IPS-NIHi7 (cell line): ENCODE data around the gene CDHR3.
"Not testable (repeated sequence)": the region's sequence is repeated elsewhere in the genome, so short reads cannot be mapped to it uniquely, and the experiment has no call there.

Experiments
- DNase-seq: peaks from one replicate; pipeline ENCODE4 v3.0.0; 2012; ENCODE audit warnings: mixed read lengths; ENCODE audit errors: extremely low spot score

The CDHR3 gene

GRCh38 chr7:105958012-105958411 is 5.1 kb upstream of the CDHR3 start:
- no peak for DNase-seq

DNA sequence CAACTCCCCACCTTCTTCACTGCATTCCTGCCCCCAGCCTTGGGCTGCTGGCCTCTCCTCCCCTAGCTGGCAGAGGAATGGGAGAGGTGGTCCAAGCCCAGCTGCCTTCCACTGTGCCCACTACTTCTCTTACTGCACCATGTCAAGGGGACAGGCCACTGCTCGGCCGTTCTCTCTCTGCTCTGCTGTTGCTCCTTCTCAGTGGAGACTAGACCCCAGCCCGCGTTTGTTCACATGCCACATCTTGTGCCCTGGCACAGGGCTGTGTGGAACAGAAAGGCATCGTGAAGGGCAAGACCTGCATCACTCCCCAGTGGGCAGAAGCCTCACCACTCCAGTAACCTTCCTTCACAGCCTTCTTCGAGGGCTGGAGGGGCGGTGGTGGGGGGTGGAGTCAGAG is 711 bp upstream of the CDHR3 start:
- DNase-seq = no peak

GRCh38 chr7:105971845-105972244 is 8.8 kb downstream of the CDHR3 start:
- no peak for DNase-seq

DNA sequence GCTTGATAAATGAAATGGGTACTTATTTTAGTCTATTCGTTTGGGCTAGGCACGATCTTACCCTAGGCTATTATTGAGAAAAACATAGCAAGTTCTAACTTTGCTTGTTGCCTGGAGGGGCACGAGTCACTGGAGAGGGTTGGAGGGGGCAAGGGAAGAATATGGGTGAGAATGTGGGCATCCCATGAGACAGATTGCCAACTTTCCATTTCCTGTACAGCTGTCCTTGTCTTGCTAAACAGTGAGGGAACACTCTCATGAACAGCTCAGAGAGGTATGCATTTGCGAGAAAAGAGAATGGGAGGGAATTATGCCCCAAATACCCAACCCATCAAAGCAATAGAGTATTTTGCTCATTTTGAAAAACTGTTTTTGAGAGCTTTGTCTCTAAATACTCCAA is 9.2 kb downstream of the CDHR3 start:
- no peak for DNase-seq

DNA sequence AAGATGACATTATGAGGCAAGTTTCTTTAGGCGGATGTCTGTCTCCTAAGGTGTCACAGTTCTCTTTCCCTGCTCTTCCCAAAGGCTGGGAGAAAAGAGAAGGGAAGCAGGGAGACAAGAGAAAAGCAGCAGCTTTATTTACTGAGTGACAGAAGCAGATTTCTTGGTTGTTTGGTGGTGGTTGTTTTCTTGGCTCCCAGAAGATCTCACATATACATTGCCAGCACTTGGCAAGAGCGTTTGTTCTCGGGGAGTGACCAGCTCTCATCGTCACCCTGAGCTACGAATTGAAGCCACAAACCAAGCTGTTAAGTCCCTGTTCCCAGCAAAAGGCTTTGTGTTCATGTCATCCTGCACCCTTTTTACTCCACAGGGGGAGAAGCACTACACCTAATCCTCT is 11.4 kb downstream of the CDHR3 start:
- no peak for DNase-seq

DNA sequence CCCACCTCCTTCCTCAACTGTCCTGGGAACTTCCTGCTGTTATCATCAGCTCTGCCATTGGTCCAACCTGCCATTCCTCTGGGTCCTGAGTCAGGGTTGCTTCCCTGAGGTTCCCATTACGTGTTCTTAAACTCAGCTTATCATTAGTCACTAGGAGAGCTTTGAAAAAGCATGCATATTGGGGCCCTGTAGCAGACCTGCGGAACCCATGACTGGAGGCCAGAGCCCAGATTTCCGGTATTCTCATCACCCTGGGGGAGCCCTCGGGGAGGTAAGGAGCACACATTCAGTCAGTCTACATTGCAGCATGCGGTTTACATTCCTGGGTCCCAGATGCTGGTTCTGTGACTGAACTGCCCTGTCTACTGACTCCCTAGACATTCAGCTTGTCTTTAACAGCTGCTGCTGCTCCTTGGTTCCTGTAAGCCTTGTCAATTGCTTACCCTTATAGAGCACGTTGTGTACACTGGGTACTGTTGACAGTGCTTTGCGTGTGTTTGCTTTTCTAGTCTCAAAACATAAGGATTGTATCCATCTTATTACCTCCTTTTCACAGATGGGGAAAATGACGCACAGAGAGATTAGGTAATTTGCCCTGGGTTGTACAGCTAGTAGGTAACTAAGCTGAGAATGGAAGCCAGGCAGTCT is 12.8 kb downstream of the CDHR3 start:
- peak; percentile 26 for DNase-seq

- no peak for DNase-seq
These were observed 13.8 kb downstream of the CDHR3 start for GRCh38 chr7:105976868-105977267.

GRCh38 chr7:105978035-105978434 is 15.0 kb downstream of the CDHR3 start:
- no peak for DNase-seq

GRCh38 chr7:105978974-105979373 is 15.9 kb downstream of the CDHR3 start:
- DNase-seq = no peak

DNA sequence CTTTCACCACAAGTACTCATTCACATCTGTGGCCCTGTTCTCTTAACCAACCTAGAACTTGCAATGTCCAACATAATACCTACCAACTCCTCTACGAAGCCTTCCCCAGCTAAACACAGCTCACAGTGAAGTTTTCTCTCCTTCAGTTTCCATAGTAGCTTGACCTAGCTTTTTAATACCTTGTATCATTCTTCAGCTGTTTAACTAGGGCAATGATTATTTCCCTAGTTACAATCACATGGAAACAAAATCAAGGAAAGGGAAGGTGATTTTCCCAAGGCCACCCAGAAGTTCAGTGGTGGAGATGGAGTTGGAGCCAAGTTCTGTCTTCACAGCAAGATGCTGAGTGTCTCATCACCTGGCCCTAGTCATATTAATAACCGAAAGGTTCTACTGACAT is 16.3 kb downstream of the CDHR3 start:
- no peak for DNase-seq

DNA sequence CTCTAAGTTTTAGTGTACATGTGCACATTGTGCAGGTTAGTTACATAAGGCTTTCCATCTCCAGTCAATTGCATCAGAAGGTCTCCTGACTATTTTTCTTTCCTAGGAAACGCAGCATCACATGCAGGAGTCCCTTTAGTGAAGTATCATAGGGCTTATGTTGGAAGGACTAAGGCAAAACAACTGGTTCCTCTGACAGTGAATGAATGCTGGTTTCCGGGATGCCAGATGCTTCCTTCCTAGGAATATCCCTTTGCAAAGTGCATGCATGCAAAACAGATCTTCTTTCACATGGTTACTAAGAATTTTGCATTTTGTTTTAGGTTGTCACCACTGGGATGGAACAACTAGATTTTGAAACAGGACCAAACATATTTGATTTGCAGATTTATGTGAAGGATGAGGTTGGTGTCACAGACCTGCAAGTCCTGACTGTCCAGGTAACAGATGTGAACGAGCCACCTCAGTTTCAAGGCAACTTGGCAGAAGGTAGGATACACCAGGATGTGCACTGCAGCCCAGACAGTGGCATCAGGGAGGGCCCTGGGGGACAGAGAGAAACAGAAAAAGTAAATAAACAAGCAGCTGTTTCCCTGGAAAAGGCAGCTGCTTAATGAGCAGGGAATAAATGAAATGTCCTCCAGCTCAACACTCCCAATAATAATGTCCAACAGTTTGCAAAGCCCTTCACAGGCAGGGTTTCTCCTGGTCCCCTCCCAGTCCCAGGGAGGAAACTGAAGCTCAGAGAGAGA is 17.8 kb downstream of the CDHR3 start:
- no peak for DNase-seq

DNA sequence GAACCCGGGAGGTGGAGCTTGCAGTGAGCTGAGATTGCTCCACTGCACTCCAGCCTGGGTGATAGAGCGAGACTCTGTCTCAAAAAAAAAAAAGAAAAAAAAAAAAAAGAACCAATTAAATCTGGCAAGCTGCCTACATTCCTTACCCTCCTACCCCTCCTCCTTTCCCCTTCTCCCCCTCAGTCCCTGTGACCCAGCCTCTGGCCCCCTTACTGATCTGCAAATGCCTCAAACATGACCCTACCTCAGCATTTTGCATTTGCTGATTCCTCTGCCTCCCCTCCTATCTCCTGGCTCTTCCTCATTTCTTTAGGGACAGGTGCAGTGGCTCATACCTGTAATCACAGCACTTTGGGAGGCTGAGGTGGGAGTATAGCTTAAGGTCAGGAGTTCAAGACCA is 19.3 kb downstream of the CDHR3 start:
- DNase-seq = peak; percentile 50

GRCh38 chr7:105984808-105985207 is 21.7 kb downstream of the CDHR3 start:
- not testable (repeated sequence) for DNase-seq

DNA sequence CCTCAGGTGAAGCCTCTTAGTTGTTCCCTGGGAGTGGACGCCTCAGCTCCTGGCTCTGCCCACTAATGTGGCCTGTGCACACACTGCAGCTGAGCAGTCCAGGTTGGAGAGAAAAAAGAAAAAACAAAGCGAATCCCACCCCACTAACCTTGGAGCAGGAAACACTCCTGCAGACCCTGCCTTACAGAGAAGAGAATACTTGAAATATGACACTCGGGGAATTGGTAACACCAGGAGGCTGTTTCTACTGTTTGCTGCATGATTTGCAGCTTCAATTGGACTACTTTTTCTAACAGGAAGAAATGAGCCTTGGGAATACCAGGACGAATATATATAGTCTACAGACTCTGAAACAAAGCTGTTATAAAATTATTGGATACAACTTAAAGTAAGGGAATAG is 22.2 kb downstream of the CDHR3 start:
- DNase-seq = no peak

- DNase-seq = no peak
These were observed 22.7 kb downstream of the CDHR3 start for GRCh38 chr7:105985672-105986215.

DNA sequence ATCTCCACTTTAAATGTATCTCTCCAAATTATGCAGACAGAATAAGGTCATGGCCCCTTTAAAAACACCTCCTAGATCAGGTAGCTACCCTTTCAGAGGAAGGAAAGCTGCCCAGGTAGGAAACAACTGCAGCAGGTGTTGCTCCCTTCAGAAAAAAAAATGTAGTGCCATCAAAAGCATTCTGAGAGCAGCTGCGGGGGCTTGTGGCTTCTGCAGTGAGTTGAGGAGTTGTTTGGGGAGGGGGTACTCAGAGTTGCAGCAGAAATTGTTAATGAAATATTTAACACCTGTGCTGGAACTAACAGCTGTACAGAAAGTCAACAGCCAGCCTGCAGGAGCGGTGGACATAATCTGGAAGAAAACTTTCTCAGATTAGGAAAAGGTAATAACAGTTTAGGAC is 24.0 kb downstream of the CDHR3 start:
- no peak for DNase-seq

DNA sequence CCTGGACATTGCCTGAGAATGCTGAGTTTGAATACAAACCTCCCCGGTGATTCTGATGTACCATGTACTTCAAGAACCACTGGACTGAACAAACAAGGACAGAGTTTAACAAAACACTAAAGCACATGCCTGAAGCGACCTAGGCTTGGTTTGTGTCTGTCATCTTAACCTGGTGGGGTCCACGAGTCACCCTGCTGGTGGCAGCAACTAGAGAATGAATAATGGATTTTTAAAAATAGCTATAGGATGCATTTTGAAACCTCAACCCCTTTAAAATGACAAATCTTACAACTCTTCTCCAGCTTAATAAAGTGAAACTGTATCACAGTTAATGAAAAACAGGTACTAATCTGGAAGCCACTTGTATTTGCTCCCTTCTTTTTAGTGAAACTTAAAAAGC is 25.2 kb downstream of the CDHR3 start:
- DNase-seq = no peak

DNA sequence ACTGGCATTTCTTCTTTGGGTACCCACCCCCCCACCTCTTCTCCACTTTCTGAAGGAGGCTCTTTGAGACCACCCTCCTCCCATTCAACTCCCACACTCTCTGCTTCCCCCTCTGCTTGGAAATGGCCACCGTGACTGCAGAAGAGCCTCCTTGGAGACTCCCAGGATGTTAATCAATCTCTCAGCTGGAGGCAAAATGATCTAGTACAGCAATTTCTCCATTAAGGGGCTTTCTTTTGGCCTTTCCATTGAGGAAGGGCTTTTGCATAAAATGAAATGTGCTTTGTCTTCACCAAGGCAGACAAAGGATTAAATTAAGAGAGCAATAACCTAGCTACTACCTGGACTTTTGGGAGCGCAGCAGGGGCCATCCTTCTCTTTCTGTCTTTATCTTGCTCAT is 26.1 kb downstream of the CDHR3 start:
- no peak for DNase-seq

DNA sequence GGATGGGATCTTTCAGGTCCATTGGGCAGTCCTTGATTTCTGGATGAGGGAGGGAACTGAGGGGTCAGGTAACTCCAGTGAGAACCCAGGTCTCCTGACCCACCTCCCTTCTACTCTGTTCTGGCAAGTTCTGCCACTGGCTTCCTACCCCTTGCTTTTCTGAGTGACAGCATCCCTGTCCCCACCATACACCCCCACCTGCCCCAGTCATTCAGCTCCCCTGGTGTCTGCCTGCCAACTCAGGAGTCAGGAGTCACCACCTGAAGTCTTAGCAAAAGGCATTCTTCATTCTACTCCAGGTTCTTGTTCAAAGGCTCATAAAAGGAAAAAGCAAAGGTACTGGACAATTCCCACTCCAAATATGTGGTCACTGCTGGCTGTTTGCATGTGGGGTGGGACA is 26.6 kb downstream of the CDHR3 start:
- DNase-seq = no peak

DNA sequence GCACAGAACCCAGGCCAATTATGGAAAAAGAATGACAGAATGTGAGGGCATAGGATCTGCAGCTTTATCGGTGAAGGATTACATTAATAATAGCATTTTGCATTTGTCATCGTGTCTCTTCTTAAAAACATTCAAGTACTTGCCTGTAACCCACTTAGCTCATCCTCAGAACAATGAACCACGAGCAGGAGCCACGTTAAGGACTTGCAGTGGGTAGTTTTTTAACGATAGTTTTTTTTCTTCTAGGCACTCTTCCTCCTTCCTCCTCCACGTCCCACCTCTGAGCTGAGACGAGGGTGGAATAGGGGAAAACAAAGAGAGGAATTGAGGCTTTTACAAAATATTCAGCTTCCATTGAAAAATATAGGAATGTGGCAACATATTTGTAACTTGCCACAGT is 27.1 kb downstream of the CDHR3 start:
- DNase-seq = no peak

- peak; percentile 76 for DNase-seq
These were observed 27.8 kb downstream of the CDHR3 start for GRCh38 chr7:105990727-105991453.

GRCh38 chr7:105992905-105993304 is 29.8 kb downstream of the CDHR3 start:
- DNase-seq = no peak
